Putamen (tissue), 1 donor: Measurements from ENCODE around the gene BCL7B.
"Not testable (repeated sequence)": the region's sequence is repeated elsewhere in the genome, so short reads cannot be mapped to it uniquely, and the experiment has no call there.

Source experiments
- DNase-seq: peaks from one replicate; pipeline ENCODE4 v3.0.0-alpha.2; 2016; ENCODE audit warnings: low spot score

The BCL7B gene

GRCh38 chr7:73572767-73573186 is 15.3 kb upstream of the BCL7B start:
- DNase-seq: no peak

DNA sequence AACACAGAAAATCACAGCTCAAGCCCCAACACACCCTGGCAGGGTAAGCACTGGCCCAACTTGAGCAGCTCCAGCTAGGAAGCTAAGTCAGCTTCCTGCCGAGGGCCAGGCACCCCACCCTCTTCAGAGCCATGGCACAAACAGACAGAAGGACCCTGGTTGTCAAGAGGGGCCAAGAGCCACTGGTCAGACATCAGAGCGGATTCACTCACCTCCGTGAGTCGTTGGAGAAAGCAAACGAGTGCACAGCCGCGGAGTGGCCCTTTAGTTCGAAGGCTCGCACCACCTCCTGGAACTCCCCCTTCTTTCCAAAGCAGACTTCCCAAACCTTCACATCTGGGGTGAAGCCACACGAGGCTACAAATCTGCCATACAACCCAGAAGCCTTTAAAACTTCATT is 13.5 kb upstream of the BCL7B start:
- DNase-seq: no peak

- DNase-seq: no peak
Measured at GRCh38 chr7:73570521-73570920, 13.0 kb upstream of the BCL7B start.

DNA sequence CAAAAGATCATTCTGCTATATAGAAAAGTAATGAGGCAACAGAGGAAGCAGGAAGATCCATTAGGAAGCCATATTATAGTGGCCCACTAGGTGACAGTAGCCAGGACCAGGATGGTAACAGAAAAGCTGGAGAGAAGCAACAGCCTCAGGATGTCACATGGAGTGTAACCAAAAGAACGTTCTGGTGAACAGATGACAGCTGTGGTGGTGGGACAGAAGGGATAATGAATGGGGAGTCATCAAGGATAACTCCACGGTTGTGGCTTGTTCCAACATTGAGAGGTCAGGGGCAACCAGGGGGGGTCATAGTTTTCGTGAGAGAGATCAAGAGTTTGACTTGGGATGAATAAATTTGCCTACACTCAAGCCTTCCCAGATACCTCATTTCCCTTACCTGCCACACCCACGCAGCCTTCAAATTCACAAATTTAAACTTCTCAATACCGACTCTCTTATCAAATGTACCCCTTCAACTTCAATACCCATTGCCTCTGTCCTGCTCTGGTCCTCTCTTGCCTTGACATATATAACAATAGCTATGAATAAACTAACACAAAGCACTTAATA is 11.6 kb upstream of the BCL7B start:
- no peak for DNase-seq

DNA sequence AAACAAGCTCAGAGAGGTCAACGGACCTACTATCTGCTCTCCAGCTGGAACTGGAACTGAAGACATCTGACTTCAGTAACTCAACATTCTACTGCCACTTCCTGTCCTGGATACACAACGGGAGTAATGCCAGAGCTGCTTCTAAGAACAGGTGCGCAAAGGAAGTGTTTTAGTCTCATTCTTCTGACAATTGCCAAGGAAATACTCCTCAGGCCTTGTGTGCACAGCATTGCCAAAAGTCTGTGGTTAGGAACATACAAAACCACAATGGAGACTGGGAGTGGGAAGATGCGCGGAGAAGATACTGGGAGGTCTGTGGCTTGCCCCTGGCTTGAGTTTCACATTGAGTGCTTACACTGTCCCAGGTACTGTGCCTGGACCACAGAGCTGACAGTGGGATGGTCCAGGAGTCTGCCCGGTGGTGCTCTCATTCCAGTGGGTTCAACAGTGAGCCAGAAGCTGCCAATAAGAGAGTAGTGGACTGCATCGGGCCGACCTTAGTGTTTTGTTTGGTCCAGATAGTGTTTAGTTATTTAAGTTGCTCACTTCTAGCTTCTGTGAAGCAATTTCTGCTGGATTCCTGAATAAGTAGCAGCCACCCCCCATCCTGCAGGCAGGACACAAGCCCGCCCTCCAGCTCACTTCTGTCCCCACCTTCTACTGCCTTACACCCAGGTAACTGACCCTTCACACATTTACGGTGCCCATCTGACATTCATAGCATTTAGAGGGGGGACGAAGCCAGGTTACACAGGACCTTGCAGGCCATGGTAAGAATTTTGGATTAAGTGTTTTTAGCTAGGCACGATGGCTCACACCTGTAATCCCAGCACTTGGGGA is 10.6 kb upstream of the BCL7B start:
- DNase-seq: no peak

GRCh38 chr7:73567140-73567539 is 9.7 kb upstream of the BCL7B start:
- DNase-seq: no peak

DNA sequence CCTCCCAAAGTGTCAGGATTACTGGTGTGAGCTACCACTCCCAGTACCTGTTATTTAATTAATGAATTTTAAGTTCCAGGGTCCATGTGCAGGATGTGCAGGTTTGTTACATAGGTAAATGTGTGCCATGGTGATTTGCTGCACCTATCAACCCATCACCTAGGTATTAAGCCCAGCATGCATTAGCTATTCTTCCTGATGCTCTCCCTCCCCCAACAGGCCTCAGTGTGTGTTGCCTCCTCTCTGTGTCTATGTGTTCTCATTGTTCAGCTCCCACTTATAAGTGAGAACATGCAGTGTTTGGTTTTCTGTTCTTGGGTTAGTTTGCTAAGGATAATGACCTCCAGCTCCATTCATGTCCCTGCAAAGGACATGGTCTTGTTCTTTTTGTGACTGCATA is 8.9 kb upstream of the BCL7B start:
- DNase-seq: not testable (repeated sequence)

- no peak for DNase-seq
Measured at GRCh38 chr7:73565675-73566340, 8.3 kb upstream of the BCL7B start.

GRCh38 chr7:73560109-73560835 is 2.8 kb upstream of the BCL7B start:
- no peak for DNase-seq

DNA sequence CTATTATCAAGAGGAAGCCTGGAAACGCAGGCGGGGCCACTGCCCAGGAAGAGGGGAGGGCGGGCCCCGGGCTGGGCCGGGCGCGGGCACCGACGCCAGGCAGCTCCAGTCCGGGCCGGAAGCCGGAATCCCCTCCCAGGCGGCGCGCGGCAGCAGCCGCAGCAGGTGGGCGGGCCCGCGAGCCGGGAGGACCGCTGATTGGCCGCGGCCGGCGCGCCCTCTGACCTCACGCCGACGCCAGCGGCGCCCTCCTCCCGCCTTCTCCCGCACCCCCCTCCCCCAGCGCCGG is 438 bp downstream of the BCL7B start:
- DNase-seq: peak; percentile 94

GRCh38 chr7:73556208-73557107 is 1.0 kb downstream of the BCL7B start:
- DNase-seq: no peak

DNA sequence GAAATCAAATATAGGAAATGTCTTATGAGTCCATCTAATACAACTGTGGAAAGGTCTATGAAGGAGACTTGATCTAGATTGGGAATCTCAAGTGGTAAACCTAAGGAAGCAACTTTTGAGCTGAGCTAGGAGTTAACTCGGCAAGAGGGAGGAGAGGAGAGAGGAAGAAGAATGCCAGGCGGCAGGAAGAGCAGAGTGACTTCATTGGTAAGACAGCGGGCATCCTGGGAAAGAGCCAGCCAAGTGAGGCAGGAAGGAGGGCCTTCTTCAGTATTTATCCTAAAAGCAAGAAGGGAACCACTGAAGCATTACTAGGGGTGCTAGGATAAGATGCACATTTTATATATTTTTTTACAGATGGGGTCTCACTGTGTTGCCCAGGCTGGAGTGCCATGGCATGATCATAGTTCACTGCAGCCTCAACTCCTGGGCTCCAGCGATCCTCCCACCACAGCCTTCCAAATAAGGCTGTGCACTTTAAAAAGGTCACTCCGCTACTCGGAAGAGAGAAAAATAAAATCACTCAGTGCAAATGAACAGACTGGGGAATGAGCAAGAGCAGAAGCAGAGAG is 2.0 kb downstream of the BCL7B start:
- DNase-seq: no peak

DNA sequence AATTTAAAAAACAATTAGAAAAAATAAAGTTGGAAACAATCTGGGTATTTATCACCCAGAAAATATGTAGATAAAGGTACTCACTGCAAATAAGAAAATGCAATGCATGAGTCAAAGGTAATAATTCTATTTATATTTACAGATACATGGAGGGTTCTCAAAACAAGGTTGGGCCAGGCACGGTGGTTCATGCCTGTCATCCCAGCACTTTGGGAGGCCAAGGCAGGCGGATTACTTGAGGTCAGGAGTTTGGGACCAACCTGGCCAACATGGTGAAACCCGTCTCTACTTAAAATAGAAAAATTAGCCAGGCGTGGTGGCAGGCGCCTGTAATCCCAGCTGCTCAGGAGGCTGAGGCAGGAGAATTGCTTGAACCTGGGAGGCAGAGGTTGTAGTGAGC is 7.4 kb downstream of the BCL7B start:
- DNase-seq: not testable (repeated sequence)

DNA sequence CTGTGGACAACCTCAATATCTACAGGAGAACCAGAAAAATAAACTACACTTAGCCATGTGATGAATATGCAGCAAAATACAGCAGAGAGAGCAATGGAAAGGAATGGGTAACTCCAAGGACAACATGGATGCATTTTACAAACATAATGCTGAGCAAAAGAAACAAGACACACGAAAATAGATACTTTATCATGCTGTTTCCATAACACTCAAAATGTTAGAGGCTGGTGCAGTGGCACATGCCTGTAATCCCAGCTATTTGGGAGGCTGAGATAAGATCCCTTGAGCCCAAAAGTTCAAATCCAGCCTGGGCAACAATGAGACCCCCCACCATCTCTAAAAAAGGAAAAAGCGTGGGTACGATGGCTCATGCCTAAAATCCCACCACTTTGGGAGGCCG is 8.3 kb downstream of the BCL7B start:
- DNase-seq: no peak

- peak; percentile 50 for DNase-seq
Measured at GRCh38 chr7:73547841-73548240, 9.6 kb downstream of the BCL7B start.

- no peak for DNase-seq
Measured at GRCh38 chr7:73544678-73545077, 12.8 kb downstream of the BCL7B start.

DNA sequence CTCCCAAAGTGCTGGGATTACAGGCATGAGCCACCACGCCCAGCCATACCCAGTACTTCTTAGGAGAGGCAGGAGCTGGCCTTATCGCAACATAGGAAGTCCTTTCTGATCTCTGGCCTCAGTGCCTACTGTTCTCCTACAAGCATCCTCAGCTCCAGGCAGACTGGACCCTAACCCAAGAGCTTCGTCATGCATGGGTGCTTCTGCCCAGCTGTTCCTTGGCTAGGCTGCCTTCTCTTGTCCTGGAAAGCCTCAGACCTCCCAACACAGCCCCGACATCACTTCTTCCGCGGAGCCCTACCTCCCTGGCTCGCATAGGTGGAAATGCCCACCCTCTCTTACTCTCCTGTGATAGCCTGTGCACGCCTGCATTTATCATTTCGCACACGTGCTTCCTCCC is 15.8 kb downstream of the BCL7B start:
- no peak for DNase-seq

GRCh38 chr7:73539709-73540108 is 17.8 kb downstream of the BCL7B start:
- DNase-seq: no peak

- not testable (repeated sequence) for DNase-seq
Measured at GRCh38 chr7:73538510-73538909, 19.0 kb downstream of the BCL7B start.

DNA sequence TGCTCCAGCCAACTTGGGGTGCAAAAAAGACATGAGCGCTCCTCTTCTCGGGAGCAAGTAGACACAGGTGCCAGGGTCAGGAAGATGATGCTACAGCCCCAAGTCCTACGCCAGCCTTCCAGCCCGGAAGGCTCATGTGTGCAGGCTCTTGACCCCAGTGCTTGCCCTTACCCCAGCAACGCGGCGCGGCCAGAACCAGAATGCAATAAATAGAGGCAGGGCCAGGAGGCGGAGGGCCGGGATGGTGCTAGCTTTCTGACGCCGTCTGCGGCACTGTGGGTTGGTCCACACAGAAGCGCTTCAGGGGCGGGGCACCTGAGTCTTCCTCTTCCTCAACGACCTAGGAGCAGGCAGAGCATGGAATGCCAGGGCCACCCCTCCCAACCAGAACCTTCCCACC is 20.4 kb downstream of the BCL7B start:
- DNase-seq: no peak

GRCh38 chr7:73536479-73536878 is 21.0 kb downstream of the BCL7B start:
- no peak for DNase-seq
